HepG2 (cell line): ENCODE measurements around the gene LBX2. TPM values are rescaled to one million over a fixed set of nuclear protein-coding genes. Genes with fewer than 3 reads are reported as not detected.

ENCODE experiments used
- ATAC-seq: fragments of 200-7000 bp; cut with Tn5 transposase; 3 replicates; pipeline ENCODE4 v1.9.1; 2020; ENCODE audit warnings: mild to moderate bottlenecking, moderate library complexity
- BruUV-seq: library from RNA; stranded (reverse); fragments of 400-500 nt; replicated peaks from 2 replicates; lab custom pipeline; 2021; lab: Mats Ljungman, UMichigan
- CTCF ChIA-PET: fragments of 300-600 bp; formaldehyde crosslinking; extraction: SDS; loops from one replicate; lab custom pipeline; 2021; ENCODE audit warnings: low total read pairs, inconsistent platforms, low intra/inter-chr PET ratio; lab: Yijun Ruan, JAX
- POLR2A ChIA-PET: fragments of 350-600 bp; sonication (Branson Sonifier 250); formaldehyde crosslinking; loops from one replicate; lab custom pipeline; 2020; ENCODE audit warnings: antibody characterized with exemption, inconsistent platforms; lab: Yijun Ruan, JAX
- DNase-seq: peaks from one replicate; pipeline ENCODE4 v3.0.0-alpha.2; 2015; ENCODE audit warnings: low spot score
- FAIRE-seq: peaks from 3 replicates; lab custom pipeline; 2011; peaks lifted over from hg19 to GRCh38; lab: Jason Lieb, UNC
- H2AFZ ChIP-seq: one replicate; pipeline ENCODE4 v1.6.1; 2011; ENCODE audit warnings: low read length, inconsistent platforms
- H3K27ac ChIP-seq: fragments of 300-600 bp; 3 replicates; pipeline ENCODE4 v1.8.0; 2011; ENCODE audit warnings: mixed run types, mild to moderate bottlenecking, mixed read lengths, low read length, inconsistent platforms; ENCODE audit not compliant: insufficient read depth; ENCODE audit errors: extremely low read length
- H3K27me3 ChIP-seq, 2 experiments: fragments of 200-600 bp in 1 of 2; 2 replicates in 1 of 2; 3 replicates in 1 of 2; pipeline versions ENCODE4 v1.6.0 to v1.8.0; 2011; ENCODE audit warnings: low read length in 2 of 2, mild to moderate bottlenecking in 2 of 2, moderate library complexity in 2 of 2, inconsistent platforms in 1 of 2; ENCODE audit not compliant: insufficient read depth in 2 of 2, control insufficient read depth in 1 of 2
- H3K36me3 ChIP-seq, 2 experiments: fragments of 200-600 bp in 1 of 2; replicated peaks in 1 of 2; 2 replicates in 1 of 2; 3 replicates in 1 of 2; pipeline versions ENCODE4 v1.5.1 to v1.8.0; 2011; ENCODE audit warnings: low read length in 2 of 2, inconsistent platforms in 1 of 2; ENCODE audit not compliant: insufficient read depth in 2 of 2, control insufficient read depth in 1 of 2
- H3K4me1 ChIP-seq: 2 replicates; pipeline ENCODE4 v1.5.1; 2012; ENCODE audit warnings: low read length, inconsistent platforms; ENCODE audit not compliant: insufficient read depth
- H3K4me2 ChIP-seq: 2 replicates; pipeline ENCODE4 v1.6.0; 2011; ENCODE audit warnings: low read depth, low read length, inconsistent platforms
- H3K4me3 ChIP-seq, 3 experiments: fragments of 200-600 bp in 1 of 3; sonication (generic), shearing (Covaris generic) in 1 of 3; replicated peaks in 1 of 3; 2 replicates each; pipeline ENCODE4 v1.5.1; 2011 to 2016; ENCODE audit warnings: low read length in 3 of 3, inconsistent platforms in 2 of 3, low read depth in 2 of 3, mild to moderate bottlenecking in 2 of 3, control low read depth in 1 of 3, mixed read lengths in 1 of 3; ENCODE audit not compliant: insufficient read depth in 1 of 3
- H3K79me2 ChIP-seq: one replicate; pipeline ENCODE4 v1.6.1; 2011; ENCODE audit warnings: low read length, inconsistent platforms; ENCODE audit not compliant: insufficient read depth
- H3K9ac ChIP-seq: 2 replicates; pipeline ENCODE4 v1.6.0; 2011; ENCODE audit warnings: mild to moderate bottlenecking, low read depth, low read length, inconsistent platforms; ENCODE audit not compliant: insufficient read depth
- H3K9me3 ChIP-seq: 2 replicates; pipeline ENCODE4 v1.5.1; 2012; ENCODE audit warnings: mild to moderate bottlenecking, low read length
- H4K20me1 ChIP-seq: 2 replicates; pipeline ENCODE4 v1.6.0; 2011; ENCODE audit warnings: inconsistent platforms, mild to moderate bottlenecking, low read length, moderate library complexity; ENCODE audit not compliant: insufficient read depth
- BRD4 ChIP-seq: sonication (generic); formaldehyde crosslinking; IDR thresholded peaks from 2 replicates; pipeline ENCODE4 v1.4.0; 2020; ENCODE audit warnings: missing genetic modification reagents
- ELF1 ChIP-seq: sonication (generic); formaldehyde crosslinking; IDR thresholded peaks from 2 replicates; pipeline ENCODE4 v1.4.0; 2020; ENCODE audit warnings: missing genetic modification reagents
- ERF ChIP-seq: IDR thresholded peaks from 2 replicates; pipeline ENCODE4 v1.6.1; 2018; ENCODE audit warnings: missing biosample characterization, missing genetic modification reagents
- FOXJ3 ChIP-seq: sonication (generic); formaldehyde crosslinking; IDR thresholded peaks from 2 replicates; pipeline ENCODE4 v1.4.0; 2020; ENCODE audit warnings: missing genetic modification reagents, mild to moderate bottlenecking, borderline replicate concordance
- GTF3A ChIP-seq: sonication (generic); formaldehyde crosslinking; conservative IDR thresholded peaks from 2 replicates; pipeline ENCODE4 v1.4.0; 2020; ENCODE audit warnings: mild to moderate bottlenecking, missing genetic modification reagents
- IRX3 ChIP-seq: sonication (generic); formaldehyde crosslinking; IDR thresholded peaks from 2 replicates; pipeline ENCODE4 v1.8.1; 2023; ENCODE audit warnings: mild to moderate bottlenecking, low read depth, missing genetic modification reagents, borderline replicate concordance
- MIXL1 ChIP-seq: IDR thresholded peaks from 2 replicates; pipeline ENCODE4 v1.6.1; 2016
- NCOA1 ChIP-seq: sonication (generic); formaldehyde crosslinking; IDR thresholded peaks from 2 replicates; pipeline ENCODE4 v1.9.0; 2021; ENCODE audit warnings: missing genetic modification reagents
- NCOR1 ChIP-seq: fragments of 200-600 bp; sonication (generic); IDR thresholded peaks from 2 replicates; pipeline ENCODE4 v1.7.0; 2017; ENCODE audit warnings: antibody characterized with exemption, low read length, borderline replicate concordance
- PHB2 ChIP-seq: fragments of 450-650 bp; IDR thresholded peaks from 2 replicates; pipeline ENCODE4 v1.6.1; 2018; ENCODE audit not compliant: partially characterized antibody
- RORA ChIP-seq: sonication (generic); formaldehyde crosslinking; IDR thresholded peaks from 2 replicates; pipeline ENCODE4 v1.5.0; 2020; ENCODE audit warnings: mild to moderate bottlenecking, missing genetic modification reagents, moderate library complexity
- SIX1 ChIP-seq: sonication (generic); formaldehyde crosslinking; IDR thresholded peaks from 2 replicates; pipeline ENCODE4 v1.4.0; 2020; ENCODE audit warnings: missing genetic modification reagents, borderline replicate concordance
- TBL1XR1 ChIP-seq: fragments of 150-350 bp; IDR thresholded peaks from 2 replicates; pipeline ENCODE4 v1.6.1; 2014; ENCODE audit warnings: borderline replicate concordance, low read length; ENCODE audit not compliant: partially characterized antibody
- ZBTB3 ChIP-seq: sonication (generic); formaldehyde crosslinking; IDR thresholded peaks from 2 replicates; pipeline ENCODE4 v1.4.0; 2020; ENCODE audit warnings: low read depth, mild to moderate bottlenecking, moderate library complexity, missing genetic modification reagents, borderline replicate concordance
- ZFX ChIP-seq: sonication (generic); formaldehyde crosslinking; IDR thresholded peaks from 2 replicates; pipeline ENCODE4 v1.4.0; 2020; ENCODE audit warnings: mild to moderate bottlenecking, low read depth, missing genetic modification reagents, moderate library complexity
- ZNF720 ChIP-seq: sonication (generic); formaldehyde crosslinking; IDR thresholded peaks from 2 replicates; pipeline ENCODE4 v1.4.0; 2020; ENCODE audit warnings: missing genetic modification reagents
- WGBS: methylation state at CpG from one replicate; pipeline ENCODE4 v1.1.6; 2017; ENCODE audit warnings: low lambda C conversion rate; 5-methylcytosine and 5-hydroxymethylcytosine counted together
- in situ Hi-C: cut with HindIII; loops from 2 replicates; pipeline ENCODE4 v1.10.0; 2017; ENCODE audit warnings: low pct_unique_long_range_greater_than_20kb; ENCODE audit not compliant: extremely low pct_ligation_motif_present
- intact Hi-C: fragments of 100-400 bp; cut with micrococcal nuclease; formaldehyde crosslinking; loops from one replicate; pipeline ENCODE4 v1.10.0; 2022; ENCODE audit not compliant: unreplicated experiment
- polyA plus RNA-seq, 8 experiments: library from polyadenylated mRNA; depleted of rRNA in 3 of 8; stranded (reverse) in 7 of 8; unstranded in 1 of 8; fragments of >200 nt; fragmentation: Illumina TruSeq in 4 of 8; extraction: Trizol in 4 of 8; gene quantifications; 2 replicates each; pipeline versions ENCODE4 v1.2.1 to v1.2.3, GENCODE V29; 2011 to 2016; ENCODE audit warnings: low read depth in 4 of 8, missing spikeins in 1 of 8, mixed read lengths in 1 of 8; ENCODE audit not compliant: insufficient read depth in 1 of 8
- total RNA-seq, 5 experiments: library from RNA; depleted of rRNA; stranded (reverse); fragments of >200 nt; fragmentation: Illumina TruSeq; extraction: Trizol; gene quantifications; 2 replicates each; pipeline ENCODE4 v1.2.3, GENCODE V29; 2016; ENCODE audit warnings: low read depth in 1 of 5
- TF ChIP-seq, protein P1 (sequence below): sonication (generic); formaldehyde crosslinking; IDR thresholded peaks from 2 replicates; pipeline ENCODE4 v1.8.0; 2022; ENCODE audit warnings: mild to moderate bottlenecking, missing genetic modification reagents
- TF ChIP-seq, protein P2 (sequence below): sonication (generic); formaldehyde crosslinking; IDR thresholded peaks from 2 replicates; pipeline ENCODE4; 2020; ENCODE audit warnings: missing genetic modification reagents, mild to moderate bottlenecking, borderline replicate concordance

The LBX2 gene
- total and polyA plus RNA-seq, 2 of the 13 experiments (the other 11 are each of a cell fraction or from before 2014, with no cell fraction given) = 6.4 to 8.1 TPM

- DNase-seq (peak; percentile 97), ATAC-seq (peak; percentile 22), FAIRE-seq (peak; percentile 94)
- intact Hi-C loops (loop anchor here (1.0 kb wide), 2 partner anchors 15 to 28 kb away; partner anchors contain the start of gene TTC31), in situ Hi-C loops (no loop called here)
- CTCF ChIA-PET = interaction anchor here (0.9 kb wide), 1 partner anchor 28 kb away, joined by 3 read pairs; the partner anchor contains the start of genes CCDC142 and TTC31
- Histone ChIP-seq H3K4me3 (peak within 1 kb of the TSS; percentile 65 to 89 (median 84)), H4K20me1 (no peaks in the 10 kb centered on the region), H3K27me3 (no peaks in the 10 kb centered on the region; a peak in 1 of 5 replicates), H2AFZ (peak within 1 kb of the TSS; percentile 32), H3K27ac (peak within 1 kb of the TSS; percentile 17), H3K9ac (peak within 1 kb of the TSS; percentile 71), H3K4me2 (peak within 1 kb of the TSS; percentile 98), H3K36me3 (no peaks in the 10 kb centered on the region), H3K9me3 (no peaks in the 10 kb centered on the region), H3K4me1 (peaks cover 50% of the 10 kb centered on the region), H3K79me2 (peaks cover 22% of the 10 kb centered on the region)
- 4% methylated on average over 39 of the region's 40 CpGs for WGBS
- TSS peak; percentile 38 for BruUV-seq
- POLR2A ChIA-PET = interaction anchor here (0.8 to 12.4 kb wide), 16 partner anchors 12 to 74 kb away, joined by 3 to 342 read pairs (median 6); partner anchors contain the start of genes AUP1, CCDC142, DQX1 and HTRA2
- TF ChIP-seq NCOA1 (CRISPR knock-in tag) (no peak), GTF3A (peak; percentile 85; the same call in 1 of the 2 replicates), NCOR1 (peak; percentile 83; the same call in 1 of the 2 replicates), IRX3 (no peak), RORA (CRISPR knock-in tag) (no peak), PHB2 (no peak), ZBTB3 (CRISPR knock-in tag) (0 out of 2 replicates have a peak, but pooled peaks have one; percentile 79), ERF (peak; percentile 99), TBL1XR1 (peak; percentile 86), ELF1 (CRISPR knock-in tag) (peak; percentile 99), ZNF720 (CRISPR knock-in tag) (0 out of 2 replicates have a peak, but pooled peaks have one; percentile 46), FOXJ3 (CRISPR knock-in tag) (peak; percentile 79; the same call in 1 of the 2 replicates), BRD4 (no peak), SIX1 (peak; percentile 76; the same call in 1 of the 2 replicates), MIXL1 (CRISPR knock-in tag) (peak; percentile 96), ZFX (peak; percentile 83)
- TF ChIP-seq, protein P1, sequence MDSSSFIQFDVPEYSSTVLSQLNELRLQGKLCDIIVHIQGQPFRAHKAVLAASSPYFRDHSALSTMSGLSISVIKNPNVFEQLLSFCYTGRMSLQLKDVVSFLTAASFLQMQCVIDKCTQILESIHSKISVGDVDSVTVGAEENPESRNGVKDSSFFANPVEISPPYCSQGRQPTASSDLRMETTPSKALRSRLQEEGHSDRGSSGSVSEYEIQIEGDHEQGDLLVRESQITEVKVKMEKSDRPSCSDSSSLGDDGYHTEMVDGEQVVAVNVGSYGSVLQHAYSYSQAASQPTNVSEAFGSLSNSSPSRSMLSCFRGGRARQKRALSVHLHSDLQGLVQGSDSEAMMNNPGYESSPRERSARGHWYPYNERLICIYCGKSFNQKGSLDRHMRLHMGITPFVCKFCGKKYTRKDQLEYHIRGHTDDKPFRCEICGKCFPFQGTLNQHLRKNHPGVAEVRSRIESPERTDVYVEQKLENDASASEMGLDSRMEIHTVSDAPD (CRISPR knock-in tag) = peak; percentile 71; the same call in 1 of the 2 replicates
- TF ChIP-seq, protein P2, sequence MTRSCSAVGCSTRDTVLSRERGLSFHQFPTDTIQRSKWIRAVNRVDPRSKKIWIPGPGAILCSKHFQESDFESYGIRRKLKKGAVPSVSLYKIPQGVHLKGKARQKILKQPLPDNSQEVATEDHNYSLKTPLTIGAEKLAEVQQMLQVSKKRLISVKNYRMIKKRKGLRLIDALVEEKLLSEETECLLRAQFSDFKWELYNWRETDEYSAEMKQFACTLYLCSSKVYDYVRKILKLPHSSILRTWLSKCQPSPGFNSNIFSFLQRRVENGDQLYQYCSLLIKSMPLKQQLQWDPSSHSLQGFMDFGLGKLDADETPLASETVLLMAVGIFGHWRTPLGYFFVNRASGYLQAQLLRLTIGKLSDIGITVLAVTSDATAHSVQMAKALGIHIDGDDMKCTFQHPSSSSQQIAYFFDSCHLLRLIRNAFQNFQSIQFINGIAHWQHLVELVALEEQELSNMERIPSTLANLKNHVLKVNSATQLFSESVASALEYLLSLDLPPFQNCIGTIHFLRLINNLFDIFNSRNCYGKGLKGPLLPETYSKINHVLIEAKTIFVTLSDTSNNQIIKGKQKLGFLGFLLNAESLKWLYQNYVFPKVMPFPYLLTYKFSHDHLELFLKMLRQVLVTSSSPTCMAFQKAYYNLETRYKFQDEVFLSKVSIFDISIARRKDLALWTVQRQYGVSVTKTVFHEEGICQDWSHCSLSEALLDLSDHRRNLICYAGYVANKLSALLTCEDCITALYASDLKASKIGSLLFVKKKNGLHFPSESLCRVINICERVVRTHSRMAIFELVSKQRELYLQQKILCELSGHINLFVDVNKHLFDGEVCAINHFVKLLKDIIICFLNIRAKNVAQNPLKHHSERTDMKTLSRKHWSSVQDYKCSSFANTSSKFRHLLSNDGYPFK = peak; percentile 95
Measured at GRCh38 chr2:74454654-74455511, 44.5 kb downstream of the LBX2 start, which contains the start of gene INO80B. Gene INO80B (plus strand): TSS chr2:74455087. CDS start chr2:74455117, 30 bp downstream.
